GM12801 (cell line): Measurements from ENCODE around the gene MXRA5.

Source experiments
- TF ChIP-seq, protein P1 (sequence below): IDR thresholded peaks from one replicate; pipeline ENCODE4 v1.5.1; 2011; ENCODE audit warnings: control low read depth; ENCODE audit not compliant: insufficient read length; ENCODE audit errors: extremely low read depth

MXRA5 gene

DNA sequence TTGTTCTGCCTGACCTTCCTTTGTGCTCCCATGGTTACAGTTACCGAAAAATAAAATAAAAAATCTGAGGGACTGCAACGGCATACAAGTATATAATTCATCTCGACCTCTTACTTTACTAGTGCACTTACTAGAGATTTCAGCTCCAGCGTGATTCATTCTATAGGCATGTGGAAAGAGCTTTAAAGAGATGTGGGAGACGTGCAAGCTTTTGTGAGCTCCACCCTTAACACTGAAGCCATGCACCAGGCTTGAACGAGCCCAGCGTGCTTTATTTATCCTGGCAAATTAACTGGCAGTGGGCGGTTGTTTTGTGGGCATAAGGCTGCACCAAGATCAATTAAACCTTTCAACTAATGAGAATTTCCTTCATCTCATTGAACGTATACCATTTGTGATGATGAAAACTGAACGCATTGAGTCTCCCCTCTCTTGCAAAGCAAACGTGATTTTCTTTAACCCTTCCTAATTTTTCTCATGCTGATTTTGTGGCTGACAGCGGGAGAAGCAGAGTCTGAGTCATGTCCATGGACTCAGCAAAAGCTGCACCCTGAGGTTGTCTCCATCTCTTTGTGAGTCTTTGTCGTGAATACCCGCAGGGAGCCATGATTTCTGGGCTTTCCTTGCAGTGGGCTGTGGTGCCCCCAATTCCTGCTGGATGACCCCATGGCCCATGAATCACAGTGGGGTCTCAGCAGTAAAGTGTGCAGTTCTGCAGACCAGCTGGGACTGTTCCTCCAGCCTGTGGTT, 60.1 kb downstream of the MXRA5 start:
- TF ChIP-seq, protein P1, sequence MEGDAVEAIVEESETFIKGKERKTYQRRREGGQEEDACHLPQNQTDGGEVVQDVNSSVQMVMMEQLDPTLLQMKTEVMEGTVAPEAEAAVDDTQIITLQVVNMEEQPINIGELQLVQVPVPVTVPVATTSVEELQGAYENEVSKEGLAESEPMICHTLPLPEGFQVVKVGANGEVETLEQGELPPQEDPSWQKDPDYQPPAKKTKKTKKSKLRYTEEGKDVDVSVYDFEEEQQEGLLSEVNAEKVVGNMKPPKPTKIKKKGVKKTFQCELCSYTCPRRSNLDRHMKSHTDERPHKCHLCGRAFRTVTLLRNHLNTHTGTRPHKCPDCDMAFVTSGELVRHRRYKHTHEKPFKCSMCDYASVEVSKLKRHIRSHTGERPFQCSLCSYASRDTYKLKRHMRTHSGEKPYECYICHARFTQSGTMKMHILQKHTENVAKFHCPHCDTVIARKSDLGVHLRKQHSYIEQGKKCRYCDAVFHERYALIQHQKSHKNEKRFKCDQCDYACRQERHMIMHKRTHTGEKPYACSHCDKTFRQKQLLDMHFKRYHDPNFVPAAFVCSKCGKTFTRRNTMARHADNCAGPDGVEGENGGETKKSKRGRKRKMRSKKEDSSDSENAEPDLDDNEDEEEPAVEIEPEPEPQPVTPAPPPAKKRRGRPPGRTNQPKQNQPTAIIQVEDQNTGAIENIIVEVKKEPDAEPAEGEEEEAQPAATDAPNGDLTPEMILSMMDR, result no peak

DNA sequence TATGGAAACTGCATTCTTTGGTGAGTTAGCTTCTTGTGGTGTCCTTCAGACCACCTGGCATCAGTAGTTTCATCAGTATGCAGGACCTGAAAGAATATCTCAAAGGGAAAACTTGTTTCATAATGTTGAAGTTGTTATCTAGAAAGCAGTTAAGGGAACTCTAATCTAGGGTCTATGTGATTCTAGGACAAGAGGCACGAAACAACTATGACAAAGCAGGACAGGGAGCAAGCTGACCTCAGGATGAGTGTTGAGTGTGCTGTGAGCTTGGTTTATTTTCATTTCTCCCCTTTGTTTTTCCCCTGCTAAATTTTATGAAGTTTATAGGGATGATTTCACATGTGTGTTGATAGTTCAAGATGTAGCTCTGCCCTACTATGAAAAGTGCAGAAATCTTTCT, 65.7 kb downstream of the MXRA5 start:
- TF ChIP-seq, protein P1, result no peak

GRCh38 chrX:3271834-3272186, 74.6 kb downstream of the MXRA5 start:
- TF ChIP-seq, protein P1, result no peak

- TF ChIP-seq, protein P1, result no peak
Observed at GRCh38 chrX:3271183-3271833, 75.1 kb downstream of the MXRA5 start.

GRCh38 chrX:3268829-3269228, 77.6 kb downstream of the MXRA5 start:
- TF ChIP-seq, protein P1, result no peak

- TF ChIP-seq, protein P1, result no peak
Observed at GRCh38 chrX:3263681-3264126, 82.7 kb downstream of the MXRA5 start.

- TF ChIP-seq, protein P1, result no peak
Observed at GRCh38 chrX:3262901-3263300, 83.6 kb downstream of the MXRA5 start.
